HG03575 (cell line): ENCODE data around the gene SLC66A2.

Experiments used
- ATAC-seq: cut with Tn5 transposase; IDR thresholded peaks from one replicate; pipeline ENCODE4 v1.9.1; 2021; ENCODE audit not compliant: unreplicated experiment, insufficient number of reproducible peaks, low FRiP score; ENCODE audit errors: extremely low read depth

The SLC66A2 gene

DNA sequence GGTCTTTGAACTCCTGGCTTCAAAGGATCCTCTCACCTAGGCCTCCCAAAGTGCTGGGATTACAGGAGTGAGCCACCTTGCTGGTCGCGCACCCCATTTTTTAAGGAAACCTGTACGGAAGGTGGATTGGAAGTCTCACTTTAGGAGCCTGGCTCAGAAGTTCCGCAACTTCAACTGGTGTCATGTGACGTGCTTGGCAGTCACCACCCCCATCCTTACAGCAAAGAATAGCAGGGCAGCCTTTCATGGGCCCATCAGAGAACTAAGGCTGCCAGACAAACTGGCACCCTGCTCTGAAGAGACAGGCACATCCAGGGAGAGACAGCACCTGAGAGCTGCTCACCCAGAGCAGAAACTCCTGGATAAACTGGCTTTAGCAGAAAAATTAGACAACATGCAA is 3.3 kb upstream of the SLC66A2 start:
- no peak for ATAC-seq

- no peak for ATAC-seq
Measured at GRCh38 chr18:79953971-79954651, 2.7 kb upstream of the SLC66A2 start.

DNA sequence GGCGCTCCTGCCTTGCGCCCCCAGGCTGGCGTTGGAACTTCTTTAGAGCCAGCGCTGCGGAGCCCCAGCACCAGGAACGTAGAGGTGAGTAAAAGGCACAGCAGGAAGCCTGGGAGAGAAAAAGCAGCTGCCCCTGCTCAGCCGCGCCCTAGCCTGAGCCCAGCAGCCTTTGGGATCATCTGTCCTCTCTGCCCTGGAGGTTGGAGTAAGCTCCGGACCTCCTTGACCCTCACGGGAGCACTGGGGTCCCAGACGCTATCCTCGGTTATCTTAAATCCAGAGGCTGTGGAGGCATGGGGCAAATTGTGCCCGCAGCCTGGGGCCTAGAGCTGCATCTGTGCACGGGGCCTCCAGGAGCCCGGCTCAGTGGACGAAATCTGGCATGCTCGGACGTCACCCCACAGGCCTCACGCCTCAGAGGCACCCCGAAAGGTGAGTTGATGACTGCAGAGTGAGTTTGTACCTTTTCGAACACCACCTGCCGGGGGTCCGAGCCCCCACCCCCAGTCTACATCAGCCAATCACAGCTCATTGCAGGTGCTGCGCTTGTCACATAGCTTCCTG is 1.6 kb upstream of the SLC66A2 start:
- ATAC-seq, result no peak

GRCh38 chr18:79952456-79952995 is 1.1 kb upstream of the SLC66A2 start:
- no peak for ATAC-seq

GRCh38 chr18:79950515-79951341 is 725 bp downstream of the SLC66A2 start:
- ATAC-seq, result no peak

DNA sequence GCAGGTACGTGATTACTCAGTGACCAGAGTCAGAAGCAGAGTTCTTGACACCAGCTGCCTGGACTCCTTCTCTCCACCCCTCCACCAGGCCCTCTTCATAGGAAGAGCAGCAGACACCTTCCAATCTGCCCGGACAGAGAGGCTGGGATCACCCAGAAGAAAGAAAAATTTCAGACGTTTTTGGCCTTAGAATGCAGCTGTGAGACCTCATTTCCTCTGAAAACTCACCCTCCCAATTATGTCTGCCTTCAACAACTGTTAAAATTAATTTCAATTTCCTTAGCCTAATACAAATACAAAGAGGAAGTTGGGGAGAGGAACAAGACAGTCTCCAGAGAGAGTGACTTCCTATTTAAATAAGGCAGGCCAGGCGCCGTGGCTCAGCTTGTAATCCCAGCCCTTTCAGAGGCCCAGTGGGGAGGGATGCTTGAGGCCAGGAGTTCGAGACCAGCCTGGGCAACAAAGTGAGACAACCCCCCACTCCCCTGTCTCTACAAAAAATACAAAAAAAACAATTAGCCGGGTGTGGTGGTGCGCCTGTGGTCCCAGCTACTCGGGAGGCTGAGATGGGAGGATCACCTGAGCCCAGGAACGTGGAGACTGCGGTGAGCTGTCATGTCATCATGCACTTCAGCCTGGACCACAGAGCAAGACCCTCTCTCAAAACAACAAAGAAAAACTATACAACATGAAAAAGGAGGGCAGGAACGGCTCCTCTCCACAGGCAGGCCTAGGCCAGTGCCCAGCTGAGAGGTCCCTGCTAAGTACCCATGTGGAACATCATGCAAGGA is 1.6 kb downstream of the SLC66A2 start:
- no peak for ATAC-seq

- ATAC-seq, result no peak
Measured at GRCh38 chr18:79948719-79949411, 2.6 kb downstream of the SLC66A2 start.

- ATAC-seq, result no peak
Measured at GRCh38 chr18:79947881-79948610, 3.4 kb downstream of the SLC66A2 start.

- no peak for ATAC-seq
Measured at GRCh38 chr18:79947054-79947755, 4.2 kb downstream of the SLC66A2 start.

GRCh38 chr18:79945118-79946042 is 6.1 kb downstream of the SLC66A2 start:
- no peak for ATAC-seq

DNA sequence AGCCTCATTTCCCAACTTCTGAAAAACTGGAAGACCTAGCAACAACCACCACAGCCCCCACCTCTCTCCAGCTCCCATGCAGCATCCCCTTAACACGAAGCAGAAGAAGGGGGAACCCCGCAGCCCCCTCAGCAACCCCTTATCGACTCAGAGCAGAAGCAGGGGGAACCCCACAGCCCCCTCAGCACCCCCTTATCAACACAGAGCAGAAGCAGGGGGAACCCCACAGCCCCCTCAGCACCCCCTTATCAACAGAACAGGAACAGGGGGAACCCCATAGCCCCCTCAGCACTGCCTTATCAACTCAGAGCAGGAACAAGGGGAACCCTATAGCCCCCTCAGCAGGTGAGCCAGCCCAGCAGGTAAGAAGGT is 6.7 kb downstream of the SLC66A2 start:
- no peak for ATAC-seq

DNA sequence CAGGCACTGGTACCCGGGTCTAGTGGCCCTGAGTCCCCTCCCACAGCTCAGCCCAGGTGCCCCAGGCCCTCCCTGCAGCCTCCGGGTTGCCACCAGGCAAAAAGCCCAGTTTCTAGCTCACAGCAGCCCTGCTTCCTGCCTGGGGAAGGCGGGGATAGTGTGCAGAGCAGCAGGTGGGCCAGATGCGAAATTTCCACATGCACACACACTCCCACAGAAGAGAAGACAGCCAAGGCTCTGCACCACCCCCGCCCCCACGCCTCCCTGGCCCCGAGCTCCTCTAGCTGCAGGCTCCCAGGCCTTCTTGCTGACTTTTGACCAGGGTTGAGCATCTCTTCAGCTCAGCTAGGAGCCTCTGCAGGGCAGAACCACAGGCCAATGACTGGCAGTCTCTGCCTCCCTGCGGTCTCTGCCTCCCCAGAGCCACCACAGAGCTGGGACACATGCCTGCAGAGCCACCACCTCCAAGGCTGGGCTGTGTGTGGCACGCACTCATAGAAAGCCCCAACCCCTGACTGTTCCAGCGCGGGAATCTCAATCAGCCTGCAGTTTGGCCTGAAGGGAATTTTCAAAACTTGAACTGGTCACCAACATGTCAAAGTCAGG is 7.2 kb downstream of the SLC66A2 start:
- ATAC-seq, result no peak

DNA sequence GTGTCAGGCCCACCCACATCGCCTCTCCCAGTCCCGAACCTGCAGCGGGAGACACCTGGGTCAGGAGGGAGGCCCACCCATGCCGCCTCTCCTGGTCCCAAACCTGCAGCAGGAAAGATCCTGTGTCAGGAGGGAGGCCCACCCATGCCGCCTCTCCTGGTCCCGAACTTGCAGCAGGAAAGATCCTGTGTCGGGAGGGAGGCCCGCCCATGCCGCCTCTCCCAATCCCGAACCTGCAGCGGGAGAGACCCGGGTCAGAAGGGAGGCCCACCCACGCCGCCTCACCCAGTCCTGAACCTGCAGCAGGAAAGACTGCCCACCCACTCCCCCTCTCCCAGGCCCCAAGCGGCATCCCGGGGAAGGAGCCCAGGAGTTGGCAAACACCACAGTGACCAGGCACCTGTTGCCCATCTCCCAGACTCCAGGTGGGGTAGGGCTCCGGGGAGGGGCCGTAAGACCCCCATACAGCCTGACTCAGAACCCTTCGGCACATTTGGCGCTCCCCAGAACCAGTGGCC is 7.8 kb downstream of the SLC66A2 start:
- no peak for ATAC-seq

- no peak for ATAC-seq
Measured at GRCh38 chr18:79942786-79943607, 8.5 kb downstream of the SLC66A2 start.

DNA sequence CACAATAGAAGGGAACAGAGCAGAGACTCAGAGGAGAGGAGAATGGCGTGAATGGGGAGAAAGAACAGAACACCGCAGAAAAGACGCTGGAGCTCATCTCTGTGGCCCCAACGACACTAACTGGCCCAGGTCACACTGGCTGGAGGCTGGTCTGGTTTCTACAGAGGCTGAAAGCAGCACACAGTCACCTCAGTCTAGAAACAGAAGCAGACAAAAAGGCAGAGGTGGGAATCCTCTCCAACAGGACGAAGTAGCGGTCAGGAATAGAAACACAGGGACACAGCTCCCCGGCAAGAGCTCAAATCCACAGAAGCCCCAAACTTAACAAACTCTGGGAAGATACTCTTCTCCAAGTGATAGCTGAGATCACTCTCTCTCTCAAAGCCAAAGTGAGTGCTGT is 9.2 kb downstream of the SLC66A2 start:
- ATAC-seq, result no peak
